A549 (cell line): ENCODE measurements around the gene MITF. TPM values are rescaled to one million over a fixed set of nuclear protein-coding genes. Genes with fewer than 3 reads are reported as not detected.

Experiments used
- ATAC-seq, 2 experiments: fragments of 200-7000 bp in 1 of 2; fragments of >200 bp in 1 of 2; cut with Nextera tagmentation in 1 of 2; cut with Tn5 transposase in 1 of 2; 3 replicates each; pipeline versions ENCODE4 v1.8.0 to v1.9.1; 2018 to 2020; ENCODE audit warnings: mild to moderate bottlenecking in 1 of 2, moderate library complexity in 1 of 2
- CTCF ChIA-PET: fragments of 300-600 bp; sonication (Branson Sonifier 250); formaldehyde crosslinking; extraction: SDS; loops from one replicate; lab custom pipeline; 2021; ENCODE audit warnings: antibody characterized with exemption, inconsistent platforms; lab: Yijun Ruan, JAX
- POLR2A ChIA-PET: fragments of 350-600 bp; formaldehyde crosslinking; extraction: SDS; loops from one replicate; lab custom pipeline; 2021; ENCODE audit warnings: antibody characterized with exemption, inconsistent platforms; lab: Yijun Ruan, JAX
- DNase-seq, 2 experiments: peaks; one replicate each; pipeline versions ENCODE4 v3.0.0 to v3.0.0-alpha.2; 2011 to 2016; ENCODE audit warnings: low read depth in 1 of 2, low spot score in 1 of 2
- FAIRE-seq: peaks from 2 replicates; lab custom pipeline; 2011; peaks lifted over from hg19 to GRCh38; lab: Jason Lieb, UNC
- H3K27ac ChIP-seq, 2 experiments: fragments of >200 bp; sonication (Bioruptor Twin); formaldehyde crosslinking; 3 replicates each; pipeline ENCODE4 v1.5.1; 2016 to 2017
- H3K4me1 ChIP-seq: fragments of >200 bp; sonication (Bioruptor Twin); formaldehyde crosslinking; 3 replicates; pipeline ENCODE4 v1.6.1; 2016
- H3K4me2 ChIP-seq: fragments of >200 bp; sonication (Bioruptor Twin); formaldehyde crosslinking; 3 replicates; pipeline ENCODE4 v1.6.1; 2016
- H3K4me3 ChIP-seq: fragments of >200 bp; sonication (Bioruptor Twin); formaldehyde crosslinking; 3 replicates; pipeline ENCODE4 v1.5.1; 2016
- H3K9me3 ChIP-seq: fragments of >200 bp; sonication (Bioruptor Twin); formaldehyde crosslinking; 3 replicates; pipeline ENCODE4 v1.6.1; 2016
- BHLHE40 ChIP-seq: IDR thresholded peaks from 2 replicates; pipeline ENCODE4 v1.6.1; 2012; ENCODE audit warnings: low read depth, low read length, inconsistent platforms
- CBX2 ChIP-seq: fragments of 200-600 bp; sonication (generic); IDR thresholded peaks from 2 replicates; pipeline ENCODE4 v1.6.1; 2016; ENCODE audit warnings: low read depth, mild to moderate bottlenecking, borderline replicate concordance
- CEBPB ChIP-seq, 2 experiments: fragments of >200 bp in 1 of 2; sonication (Bioruptor Twin) in 1 of 2; formaldehyde crosslinking in 1 of 2; IDR thresholded peaks; 2 replicates each; pipeline ENCODE4 v1.6.1; 2012 to 2016
- CHD4 ChIP-seq: fragments of 200-600 bp; sonication (generic); IDR thresholded peaks from 2 replicates; pipeline ENCODE4 v1.6.1; 2016; ENCODE audit warnings: antibody characterized with exemption, mild to moderate bottlenecking, borderline replicate concordance
- E2F6 ChIP-seq: IDR thresholded peaks from 2 replicates; pipeline ENCODE4 v1.6.1; 2012; ENCODE audit warnings: low read depth, borderline replicate concordance
- EHMT2 ChIP-seq: fragments of 200-600 bp; sonication (generic); IDR thresholded peaks from 2 replicates; pipeline ENCODE4 v1.6.1; 2016; ENCODE audit warnings: antibody characterized with exemption, low read depth, mild to moderate bottlenecking, moderate library complexity
- ELK1 ChIP-seq: fragments of 150-350 bp; IDR thresholded peaks from 2 replicates; pipeline ENCODE4 v1.6.1; 2014; ENCODE audit warnings: low read depth, mild to moderate bottlenecking, low read length
- EP300 ChIP-seq, 2 experiments: fragments of >200 bp; sonication (Bioruptor Twin); formaldehyde crosslinking; IDR thresholded peaks; 2 replicates in 1 of 2; 3 replicates in 1 of 2; pipeline ENCODE4 v1.6.1; 2016 to 2017
- FOSB ChIP-seq: fragments of 250-450 bp; sonication (Bioruptor Pico); IDR thresholded peaks from 2 replicates; pipeline ENCODE4 v1.5.0; 2020; ENCODE audit warnings: mild to moderate bottlenecking, moderate library complexity
- FOSL2 ChIP-seq, 2 experiments: fragments of 450-650 bp in 1 of 2; fragments of >200 bp in 1 of 2; sonication (Bioruptor Twin) in 1 of 2; formaldehyde crosslinking; IDR thresholded peaks; 2 replicates each; pipeline versions ENCODE4 v1.5.0 to v1.6.1; 2016 to 2020; ENCODE audit warnings: mild to moderate bottlenecking in 1 of 2, moderate library complexity in 1 of 2
- FOXS1 ChIP-seq: fragments of 250-450 bp; sonication (Bioruptor Pico); IDR thresholded peaks from 2 replicates; pipeline ENCODE4 v1.5.0; 2020; ENCODE audit warnings: mild to moderate bottlenecking, moderate library complexity
- HDAC2 ChIP-seq: fragments of 200-600 bp; sonication (generic); IDR thresholded peaks from 2 replicates; pipeline ENCODE4 v1.6.1; 2016
- HMGXB4 ChIP-seq: fragments of 250-450 bp; sonication (Bioruptor Pico); IDR thresholded peaks from 2 replicates; pipeline ENCODE4 v1.5.0; 2021; ENCODE audit warnings: mild to moderate bottlenecking, moderate library complexity, borderline replicate concordance
- HOXA7 ChIP-seq: fragments of 250-450 bp; sonication (Bioruptor Pico); IDR thresholded peaks from 2 replicates; pipeline ENCODE4 v1.5.0; 2020; ENCODE audit warnings: mild to moderate bottlenecking, moderate library complexity
- HOXB13 ChIP-seq: fragments of 250-450 bp; sonication (Bioruptor Pico); IDR thresholded peaks from 2 replicates; pipeline ENCODE4 v1.5.0; 2020; ENCODE audit warnings: low read depth, mild to moderate bottlenecking, moderate library complexity
- KDM1A ChIP-seq: fragments of 200-600 bp; sonication (generic); IDR thresholded peaks from 2 replicates; pipeline ENCODE4 v1.6.1; 2016; ENCODE audit warnings: low read depth, mild to moderate bottlenecking
- KDM5A ChIP-seq: fragments of 200-600 bp; sonication (generic); IDR thresholded peaks from 2 replicates; pipeline ENCODE4 v1.6.1; 2016; ENCODE audit warnings: antibody characterized with exemption, mild to moderate bottlenecking
- MAZ ChIP-seq: fragments of 150-350 bp; IDR thresholded peaks from 2 replicates; pipeline ENCODE4 v1.6.1; 2014; ENCODE audit warnings: antibody characterized with exemption, low read depth, low read length, borderline replicate concordance
- NPAS2 ChIP-seq: fragments of 250-450 bp; sonication (Bioruptor Pico); IDR thresholded peaks from 2 replicates; pipeline ENCODE4 v1.8.0; 2022; ENCODE audit warnings: mild to moderate bottlenecking, moderate library complexity, borderline replicate concordance
- POLR2A ChIP-seq: IDR thresholded peaks from 2 replicates; pipeline ENCODE4 v1.6.1; 2012; ENCODE audit warnings: mild to moderate bottlenecking, low read length
- POLR2AphosphoS2 ChIP-seq: conservative IDR thresholded peaks from 2 replicates; pipeline ENCODE4 v1.6.1; 2012; ENCODE audit warnings: low read length, improper control_type of control experiment, inconsistent platforms
- RAD21 ChIP-seq, 2 experiments: fragments of >200 bp in 1 of 2; sonication (Bioruptor Twin) in 1 of 2; formaldehyde crosslinking in 1 of 2; IDR thresholded peaks in 1 of 2; conservative IDR thresholded peaks in 1 of 2; 2 replicates in 1 of 2; 3 replicates in 1 of 2; pipeline ENCODE4 v1.6.1; 2012 to 2018; ENCODE audit warnings: inconsistent platforms in 1 of 2
- RFX5 ChIP-seq: fragments of 450-650 bp; IDR thresholded peaks from 2 replicates; pipeline ENCODE4 v1.7.1; 2014; ENCODE audit warnings: antibody characterized with exemption, mild to moderate bottlenecking, moderate library complexity
- RNF2 ChIP-seq: fragments of 200-600 bp; sonication (generic); IDR thresholded peaks from 2 replicates; pipeline ENCODE4 v1.6.1; 2016; ENCODE audit warnings: low read depth, mild to moderate bottlenecking, antibody characterized with exemption, moderate library complexity, borderline replicate concordance
- SMC3 ChIP-seq: fragments of >200 bp; sonication (Bioruptor Twin); formaldehyde crosslinking; IDR thresholded peaks from 3 replicates; pipeline ENCODE4 v1.6.1; 2018; ENCODE audit warnings: inconsistent platforms
- TP53 ChIP-seq: fragments of 250-450 bp; sonication (Bioruptor Pico); IDR thresholded peaks from 2 replicates; pipeline ENCODE4 v1.5.0; 2021; ENCODE audit warnings: mild to moderate bottlenecking, moderate library complexity
- ZC3H11A ChIP-seq: fragments of 450-650 bp; IDR thresholded peaks from 2 replicates; pipeline ENCODE4 v1.6.1; 2014; ENCODE audit warnings: antibody characterized with exemption, mild to moderate bottlenecking
- WGBS: methylation state at CpG from one replicate; pipeline ENCODE4 v1.1.6; 2017; ENCODE audit errors: missing lambda C conversion rate; 5-methylcytosine and 5-hydroxymethylcytosine counted together
- polyA plus RNA-seq, 4 experiments: library from polyadenylated mRNA; depleted of rRNA in 3 of 4; stranded (reverse); fragments of >200 nt; fragmentation: RNase III in 1 of 4; extraction: RNeasy Plus Mini Kit Qiagen cat#74134 plus additional on column Dnase treatment in 1 of 4; gene quantifications; 2 replicates in 3 of 4; 3 replicates in 1 of 4; pipeline ENCODE4 v1.2.3, GENCODE V29; 2011 to 2017
- TF ChIP-seq, protein P1 (sequence below): fragments of >200 bp; sonication (Bioruptor Twin); formaldehyde crosslinking; IDR thresholded peaks from 3 replicates; pipeline ENCODE4 v1.6.1; 2016

The MITF gene
- polyA plus RNA-seq, 2 of the 4 experiments (the other 2 are of a cell fraction), result 14.3 to 15.9 TPM

DNA sequence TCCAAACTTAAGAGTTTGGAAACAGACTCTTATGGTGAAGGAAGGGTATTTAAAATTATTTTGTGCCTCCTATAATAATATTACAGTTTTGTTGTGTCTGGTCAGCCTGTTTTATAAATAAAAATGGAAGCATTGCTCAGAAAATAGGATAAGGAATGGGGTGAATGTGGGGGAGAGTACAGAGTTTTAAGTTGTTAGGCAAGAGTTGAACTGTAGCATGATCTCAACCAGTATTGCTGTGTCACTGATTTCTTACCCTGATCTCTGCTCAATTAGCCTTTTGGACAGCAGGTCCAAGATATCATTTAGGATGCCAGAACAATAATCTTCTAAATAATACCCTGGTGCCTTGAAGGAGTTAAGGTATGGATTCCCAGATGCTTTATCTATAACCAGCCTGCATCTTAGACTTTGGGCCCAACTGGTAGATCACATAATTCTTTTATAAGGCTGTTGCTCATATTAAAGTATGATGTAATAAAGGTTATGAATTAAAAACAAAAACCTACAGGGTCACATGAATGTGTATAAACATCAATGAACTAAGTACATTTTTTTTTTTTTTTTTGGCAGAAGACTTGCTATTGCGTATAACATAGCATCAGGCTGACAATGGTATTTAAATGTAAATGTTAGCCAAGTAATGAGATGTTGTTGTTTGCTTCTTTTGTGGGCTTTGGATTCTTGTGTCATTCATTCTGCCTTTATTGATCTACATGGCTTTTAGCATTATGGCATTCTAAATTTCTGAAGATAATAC, 70.0 kb downstream of the MITF start:
- FAIRE-seq (no peak), DNase-seq (no peak), ATAC-seq (no peak)
- Histone ChIP-seq H3K4me3 (no peak overlapping the region), H3K4me2 (no peak overlapping the region), H3K4me1 (no peaks in the 10 kb centered on the region), H3K27ac (no peak overlapping the region), H3K9me3 (no peaks in the 10 kb centered on the region)
- TF ChIP-seq E2F6, result no peak
- no peak for TF ChIP-seq FOSB
- TF ChIP-seq RAD21 (conservative IDR thresholded peaks at IDR 0.05 in 1 of 2, IDR thresholded peaks at IDR 0.05 in 1 of 2), result no peak
- TF ChIP-seq KDM1A, result no peak
- no peak for TF ChIP-seq POLR2AphosphoS2
- TF ChIP-seq CHD4, result no peak
- no peak for TF ChIP-seq EP300 (IDR thresholded peaks at IDR 0.05)
- TF ChIP-seq NPAS2 (CRISPR knock-in tag), result no peak
- TF ChIP-seq CEBPB (IDR thresholded peaks at IDR 0.05), result no peak
- TF ChIP-seq HOXA7 (CRISPR knock-in tag), result no peak
- no peak for TF ChIP-seq POLR2A
- TF ChIP-seq MAZ, result no peak
- TF ChIP-seq TP53 (CRISPR knock-in tag), result no peak
- no peak for TF ChIP-seq RNF2
- no peak for TF ChIP-seq HMGXB4
- no peak for TF ChIP-seq RFX5
- TF ChIP-seq SMC3, result no peak
- no peak for TF ChIP-seq BHLHE40
- no peak for TF ChIP-seq FOXS1 (CRISPR knock-in tag)
- WGBS, result 94% methylated on average over 1 of the region's 1 CpG
- POLR2A ChIA-PET, result no interaction called here
- CTCF ChIA-PET, result interaction anchor here (1.3 to 2.2 kb wide), 3 partner anchors 17 to 118 kb away, joined by 4 to 7 read pairs (median 6); no protein-coding TSS in a partner anchor

- FAIRE-seq, result no peak
- CTCF ChIA-PET, result interaction anchor here (1.0 to 2.2 kb wide), 5 partner anchors 11 to 121 kb away, joined by 3 to 10 read pairs (median 3); no protein-coding TSS in a partner anchor
- POLR2A ChIA-PET, result no interaction called here
Measured at GRCh38 chr3:69811452-69812401, 72.5 kb downstream of the MITF start.

More at GRCh38 chr3:69811452-69812401, 72.5 kb downstream of the MITF start:
- no peak for TF ChIP-seq KDM5A
- TF ChIP-seq TP53 (CRISPR knock-in tag), result no peak
- no peak for TF ChIP-seq ZC3H11A
- TF ChIP-seq NPAS2 (CRISPR knock-in tag), result no peak
- no peak for TF ChIP-seq POLR2AphosphoS2
- TF ChIP-seq FOSL2 (IDR thresholded peaks at IDR 0.05), result no peak
- no peak for TF ChIP-seq FOSL2 (CRISPR knock-in tag; IDR thresholded peaks at IDR 0.05)
- no peak for TF ChIP-seq RAD21 (conservative IDR thresholded peaks at IDR 0.05 in 1 of 2, IDR thresholded peaks at IDR 0.05 in 1 of 2)
- TF ChIP-seq, protein P1, sequence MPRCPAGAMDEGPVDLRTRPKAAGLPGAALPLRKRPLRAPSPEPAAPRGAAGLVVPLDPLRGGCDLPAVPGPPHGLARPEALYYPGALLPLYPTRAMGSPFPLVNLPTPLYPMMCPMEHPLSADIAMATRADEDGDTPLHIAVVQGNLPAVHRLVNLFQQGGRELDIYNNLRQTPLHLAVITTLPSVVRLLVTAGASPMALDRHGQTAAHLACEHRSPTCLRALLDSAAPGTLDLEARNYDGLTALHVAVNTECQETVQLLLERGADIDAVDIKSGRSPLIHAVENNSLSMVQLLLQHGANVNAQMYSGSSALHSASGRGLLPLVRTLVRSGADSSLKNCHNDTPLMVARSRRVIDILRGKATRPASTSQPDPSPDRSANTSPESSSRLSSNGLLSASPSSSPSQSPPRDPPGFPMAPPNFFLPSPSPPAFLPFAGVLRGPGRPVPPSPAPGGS, result no peak
- no peak for TF ChIP-seq HOXB13
- TF ChIP-seq EHMT2, result no peak
- no peak for TF ChIP-seq EP300 (IDR thresholded peaks at IDR 0.05)
- no peak for TF ChIP-seq ELK1
- TF ChIP-seq HDAC2, result no peak
- TF ChIP-seq CBX2, result no peak
- no peak for TF ChIP-seq SMC3
- DNase-seq (no peak), ATAC-seq (no peak)
- Histone ChIP-seq H3K4me3 (no peak overlapping the region), H3K27ac (no peak overlapping the region), H3K4me2 (no peak overlapping the region), H3K9me3 (no peaks in the 10 kb centered on the region), H3K4me1 (no peaks in the 10 kb centered on the region)
- WGBS, result 68% methylated on average over 4 of the region's 4 CpGs
